Midbrain (tissue), 1 donor: Measurements from ENCODE around the gene SLC25A26.

Experiments
- DNase-seq: peaks from one replicate; lab custom pipeline; 2025; lab: John Stamatoyannopoulos, UW

Gene SLC25A26

DNA sequence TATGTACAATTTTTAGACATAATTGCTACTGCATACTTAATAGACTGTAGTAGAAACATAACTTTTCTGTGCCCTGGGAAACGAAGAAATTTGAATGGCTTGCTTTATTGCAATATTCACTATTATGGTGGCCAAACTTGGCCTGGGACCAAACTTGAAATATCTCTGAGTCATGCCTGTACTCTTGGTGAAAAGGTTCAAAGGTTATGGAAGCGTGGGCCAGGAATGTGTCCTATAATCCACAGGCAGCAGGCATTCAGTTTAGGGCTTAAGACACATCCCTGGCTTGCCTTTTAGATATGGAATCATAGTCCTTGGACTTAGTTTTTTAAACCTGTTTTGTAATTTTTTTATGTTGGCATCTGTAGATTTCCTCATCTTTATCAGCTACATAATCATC is 155.8 kb downstream of the SLC25A26 start:
- DNase-seq = no peak

DNA sequence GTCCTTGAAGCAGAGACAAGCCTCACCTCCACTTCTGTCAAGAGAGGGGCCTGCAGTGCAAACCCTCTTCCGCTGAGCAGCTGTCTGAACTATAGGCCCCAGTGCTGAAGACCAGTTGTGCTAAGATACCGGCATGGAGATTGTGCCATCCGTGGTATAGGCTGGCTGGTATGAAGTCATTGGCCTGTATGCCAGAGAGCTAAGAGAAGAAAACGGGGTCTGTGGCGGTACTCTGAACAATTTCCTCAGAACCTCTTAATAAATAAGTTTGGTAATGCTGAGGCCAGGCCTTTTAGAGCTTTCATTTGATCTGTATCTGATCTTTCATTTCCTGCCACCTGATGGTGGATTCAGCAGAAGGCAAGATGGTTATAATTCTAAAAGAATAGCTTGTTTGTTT is 157.0 kb downstream of the SLC25A26 start:
- DNase-seq = no peak

DNA sequence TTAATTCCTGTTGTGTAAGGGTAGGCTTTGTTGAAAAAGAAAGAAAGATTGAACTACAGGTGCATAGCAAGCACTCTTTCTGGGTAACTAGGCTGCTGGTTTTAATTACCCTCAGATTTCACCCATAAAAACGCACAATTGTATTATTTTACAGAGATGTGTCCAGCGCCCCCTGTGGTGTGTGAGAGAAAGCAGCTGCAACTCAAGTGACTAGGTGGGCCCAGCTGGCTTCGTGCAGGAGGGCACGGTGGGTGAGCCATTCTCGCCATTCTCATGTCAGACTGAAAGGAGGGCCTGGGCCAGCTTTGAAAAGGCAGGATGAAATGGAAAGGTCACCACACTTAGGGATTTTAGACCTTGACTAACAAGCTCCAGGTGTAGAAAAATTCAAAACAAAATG is 157.5 kb downstream of the SLC25A26 start:
- no peak for DNase-seq

- no peak for DNase-seq
Measured at GRCh38 chr3:66379565-66379964, 158.8 kb downstream of the SLC25A26 start.

GRCh38 chr3:66380200-66380932 is 159.6 kb downstream of the SLC25A26 start:
- DNase-seq = no peak

GRCh38 chr3:66381626-66382025 is 160.8 kb downstream of the SLC25A26 start:
- no peak for DNase-seq

DNA sequence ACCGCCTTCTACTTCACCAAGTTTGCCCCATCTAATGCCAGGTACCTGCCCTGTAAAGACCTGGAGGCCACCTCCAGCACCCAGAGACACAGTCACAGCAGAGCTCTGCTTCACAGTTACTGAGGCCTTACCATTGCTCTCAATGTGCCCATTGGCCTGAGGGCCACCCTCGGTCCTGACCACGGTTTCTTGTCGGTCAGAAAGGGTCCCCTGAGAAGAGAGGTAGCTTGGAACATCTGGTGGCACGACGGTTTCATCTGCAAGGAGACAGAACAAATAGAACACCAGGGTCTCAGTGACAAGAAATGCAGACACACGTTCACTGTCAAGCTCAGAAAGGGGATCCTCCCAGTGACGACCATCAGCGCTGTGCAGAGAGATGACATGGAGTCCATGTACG is 161.3 kb downstream of the SLC25A26 start:
- no peak for DNase-seq

DNA sequence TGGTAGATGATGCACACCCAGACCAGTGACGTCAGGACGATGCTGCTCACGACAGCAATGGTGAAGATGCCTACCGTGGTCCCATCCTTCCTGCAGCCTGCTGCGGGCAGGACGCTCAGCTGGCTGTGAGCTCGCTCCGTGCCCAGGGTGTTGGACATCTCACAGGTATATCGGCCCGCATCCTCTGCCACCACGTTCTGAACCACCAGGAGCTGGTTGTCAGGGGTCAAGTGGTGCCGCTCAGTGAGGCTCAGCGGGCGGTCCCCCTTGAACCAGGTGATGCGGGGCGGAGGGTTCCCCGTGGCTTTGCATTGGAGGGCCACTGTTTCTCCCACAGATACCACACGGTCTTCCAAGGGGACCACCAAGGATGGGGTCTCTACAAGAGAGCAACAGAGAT is 162.2 kb downstream of the SLC25A26 start:
- no peak for DNase-seq

DNA sequence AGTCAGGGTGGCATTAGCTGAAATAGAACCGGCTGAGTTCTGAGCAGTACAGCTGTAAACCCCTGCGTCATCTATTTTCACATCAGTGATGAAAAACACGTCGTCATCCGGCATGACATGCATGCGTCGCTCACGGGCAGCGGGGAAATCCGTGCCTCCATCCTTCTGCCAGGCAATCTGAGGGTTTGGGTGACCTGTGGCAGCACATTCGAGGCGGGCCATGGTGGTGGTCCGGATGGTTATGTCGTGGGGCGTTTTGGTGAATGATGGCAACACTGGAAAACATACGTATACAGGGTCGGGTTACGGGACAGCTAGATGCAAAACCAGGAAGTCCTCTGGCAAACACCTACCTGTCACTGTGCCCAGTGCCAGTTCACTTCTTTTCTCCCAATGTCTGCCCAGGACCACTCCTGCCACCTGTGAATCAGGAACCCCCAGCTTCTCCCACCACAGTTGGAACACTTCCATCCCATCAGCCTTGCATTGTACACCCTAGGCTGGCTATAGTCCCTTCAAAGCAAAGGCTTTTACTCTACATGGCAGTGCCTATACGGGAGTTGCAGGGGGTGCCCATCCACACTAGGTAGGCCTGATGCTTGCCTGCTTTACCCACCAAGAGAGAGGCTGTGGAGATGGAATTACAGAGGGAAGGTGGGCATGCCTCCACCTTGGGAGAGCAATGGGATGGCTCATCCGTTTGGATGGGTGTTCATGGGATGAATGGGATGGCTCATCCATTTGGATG is 163.4 kb downstream of the SLC25A26 start:
- DNase-seq = no peak

DNA sequence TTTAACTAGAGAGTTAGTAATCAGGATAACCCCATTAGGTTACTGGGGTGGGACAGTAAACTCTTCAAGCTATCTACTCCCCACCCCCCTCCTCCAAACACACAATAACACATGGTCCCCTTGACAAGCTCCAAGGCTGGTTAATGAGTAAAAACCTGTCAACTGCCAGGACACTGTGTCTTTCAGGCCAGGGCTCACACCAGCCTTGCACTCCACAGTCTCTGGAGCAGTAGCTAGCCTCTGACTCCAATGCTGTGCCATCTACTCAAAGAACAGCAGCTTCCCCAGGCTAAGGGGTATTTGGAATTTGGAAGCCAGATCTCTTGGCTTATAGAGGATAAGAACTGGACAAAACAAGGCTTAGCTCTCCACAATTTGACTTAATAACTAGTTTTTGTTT is 164.3 kb downstream of the SLC25A26 start:
- DNase-seq = no peak

GRCh38 chr3:66386011-66386924 is 165.5 kb downstream of the SLC25A26 start:
- DNase-seq = no peak

DNA sequence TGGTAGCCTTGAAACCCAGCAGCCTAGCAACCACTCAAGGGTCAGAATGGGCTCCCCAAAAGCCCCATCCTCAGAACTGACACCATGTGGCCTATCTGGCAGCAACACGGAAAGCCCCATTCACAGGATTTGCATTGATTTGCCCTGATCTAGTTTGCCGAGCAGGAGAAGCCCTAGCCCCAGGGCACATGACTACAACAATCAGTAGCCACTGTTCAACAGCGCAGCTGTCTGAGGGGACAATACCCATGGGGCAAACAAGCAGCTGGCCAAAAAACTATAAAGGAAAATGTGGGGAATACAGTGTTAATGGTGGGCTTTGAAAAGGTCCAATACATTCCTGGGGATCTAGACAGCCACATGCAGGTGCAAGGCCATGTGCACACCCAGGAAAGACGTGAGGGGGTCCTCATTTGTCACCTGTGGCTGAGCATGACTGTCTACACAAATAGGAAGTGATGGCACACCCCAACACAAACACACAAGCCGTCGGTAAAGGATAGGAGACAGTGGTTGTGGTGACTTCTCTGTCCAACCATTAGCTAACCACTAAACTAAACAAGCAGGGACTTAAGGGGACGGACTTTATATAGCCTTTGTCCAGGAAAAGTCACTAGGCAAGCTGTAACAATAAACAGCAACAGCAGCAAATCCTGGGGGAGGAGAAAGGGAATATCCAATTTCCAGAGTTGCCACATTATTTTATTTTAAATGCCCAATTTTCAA is 166.3 kb downstream of the SLC25A26 start:
- DNase-seq = no peak

DNA sequence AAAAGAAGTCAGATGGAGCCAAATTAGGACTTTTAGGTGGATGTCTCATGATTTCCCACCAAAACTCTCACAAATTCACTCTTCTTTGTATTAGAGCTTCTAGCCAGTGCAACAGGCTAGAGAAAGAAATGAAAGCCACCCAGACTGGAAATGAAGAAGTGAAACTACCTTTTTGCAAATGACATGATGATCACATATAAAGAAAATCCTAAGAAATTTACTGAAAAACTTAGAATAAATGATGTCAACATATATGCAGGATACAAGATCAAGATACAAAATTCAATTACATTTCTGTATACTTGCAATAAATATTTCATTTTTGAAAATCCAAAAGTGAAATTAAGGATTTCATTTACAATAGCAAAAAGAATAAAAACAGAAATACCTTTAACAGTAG is 169.2 kb downstream of the SLC25A26 start:
- no peak for DNase-seq

DNA sequence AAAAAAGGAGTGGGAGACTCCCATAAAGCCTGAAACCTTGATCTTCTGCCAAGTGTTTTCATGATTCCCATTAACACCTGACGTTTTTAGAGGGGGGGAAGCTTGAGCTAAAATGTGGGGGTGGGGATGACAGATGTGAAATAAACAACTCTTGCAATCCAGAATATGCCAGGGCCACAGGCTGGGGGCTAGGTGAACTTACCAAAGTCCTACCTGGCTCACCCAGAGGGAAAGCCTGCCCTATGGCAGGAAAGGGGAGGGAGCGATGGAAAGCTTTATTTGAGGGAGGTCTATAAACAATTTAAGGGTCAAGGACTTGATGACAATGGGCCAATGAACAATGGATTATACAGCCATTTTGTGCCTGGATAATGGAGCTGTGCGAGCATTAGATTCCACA is 171.7 kb downstream of the SLC25A26 start:
- DNase-seq = no peak

- DNase-seq = no peak
Measured at GRCh38 chr3:66392966-66393332, 172.1 kb downstream of the SLC25A26 start.

- DNase-seq = no peak
Measured at GRCh38 chr3:66393333-66394005, 172.7 kb downstream of the SLC25A26 start.

DNA sequence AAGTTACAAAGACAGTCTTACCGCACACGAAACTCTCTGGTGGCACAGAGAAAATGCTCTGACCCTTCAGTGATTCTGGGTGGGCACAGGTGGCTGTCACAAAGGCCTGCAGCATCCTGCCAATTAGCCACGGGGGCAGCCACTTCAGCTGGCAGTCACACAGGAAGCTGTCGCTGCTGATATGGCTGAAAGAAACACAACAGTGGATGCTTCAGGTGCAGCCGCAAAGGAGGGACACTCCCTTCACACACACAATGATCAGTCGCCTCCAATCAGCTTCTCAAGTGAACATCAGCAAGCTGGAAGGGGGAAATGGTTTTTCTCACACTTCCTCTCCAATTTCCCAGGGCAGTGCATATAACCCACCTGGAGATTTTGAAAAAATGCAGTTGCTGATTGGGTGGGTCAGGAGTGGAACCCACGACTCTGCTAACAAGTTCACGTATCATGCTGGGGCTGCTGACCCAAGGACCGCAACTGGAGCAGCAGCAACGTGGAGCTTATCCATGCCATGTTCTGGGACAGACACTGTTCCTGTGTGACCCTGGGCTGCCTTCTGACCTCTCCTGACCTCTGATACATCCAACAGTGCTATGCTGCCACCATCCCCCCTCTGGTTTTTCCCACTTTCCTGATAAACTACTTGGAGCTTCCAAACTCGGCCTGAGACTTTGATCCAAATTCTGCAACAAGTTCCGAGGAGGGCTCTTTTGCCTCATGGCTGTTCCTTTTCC is 173.4 kb downstream of the SLC25A26 start:
- no peak for DNase-seq

GRCh38 chr3:66394753-66395249 is 174.0 kb downstream of the SLC25A26 start:
- DNase-seq = no peak

DNA sequence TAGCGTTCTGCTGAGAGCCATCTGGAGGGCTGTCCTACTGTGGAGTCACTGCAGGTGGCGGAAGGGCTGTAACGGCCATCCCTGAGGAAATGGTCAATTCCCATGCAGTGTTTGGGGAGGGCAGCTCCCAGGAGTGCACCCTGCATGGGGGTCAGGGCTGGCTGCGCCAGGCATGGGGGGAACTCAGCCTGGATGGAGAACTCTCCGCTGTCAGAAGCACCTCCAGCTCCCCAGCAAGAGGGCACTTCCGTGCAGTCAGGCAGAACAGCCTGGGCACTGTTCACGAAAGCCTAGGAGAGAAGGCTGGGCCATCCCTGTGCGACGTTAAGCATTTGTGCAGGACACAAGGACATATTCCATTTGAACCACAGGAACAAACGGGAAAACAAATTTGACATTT is 174.8 kb downstream of the SLC25A26 start:
- no peak for DNase-seq

DNA sequence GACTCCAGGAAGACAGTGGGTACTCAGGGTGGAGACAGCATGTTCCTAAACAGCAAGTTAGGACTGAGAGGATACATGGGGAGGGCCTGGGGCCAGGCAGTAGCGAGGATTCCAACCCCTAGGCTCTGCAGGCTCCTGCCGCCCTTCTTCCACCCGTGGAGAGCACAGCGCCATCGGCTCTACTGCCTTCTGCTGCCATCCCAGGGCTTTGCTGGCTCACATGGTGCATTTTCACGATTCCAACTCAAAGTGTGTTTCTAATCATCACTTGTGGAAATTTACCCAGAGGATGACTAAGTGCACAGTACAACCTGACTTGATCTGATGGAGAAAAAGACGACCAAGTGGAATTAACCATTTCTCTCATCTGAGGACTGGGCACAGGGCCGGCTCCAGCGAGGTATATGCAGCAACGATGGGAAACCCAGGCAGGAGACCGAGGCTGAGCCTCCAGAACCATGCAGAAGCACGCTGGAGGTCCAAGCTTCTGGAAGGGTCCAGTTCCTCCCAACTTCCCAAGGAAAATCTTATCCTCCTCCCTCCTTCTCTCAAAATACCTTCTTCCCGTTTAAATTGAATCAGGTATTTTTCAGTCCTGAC is 175.5 kb downstream of the SLC25A26 start:
- DNase-seq = no peak
